ENCODE data around the gene HNRNPDL. TPM values are rescaled to one million over a fixed set of nuclear protein-coding genes. Genes with fewer than 3 reads are reported as not detected.

Gene HNRNPDL
- polyA plus RNA-seq, 3 donors, result 89.8 to 294 (median 112) TPM

DNA sequence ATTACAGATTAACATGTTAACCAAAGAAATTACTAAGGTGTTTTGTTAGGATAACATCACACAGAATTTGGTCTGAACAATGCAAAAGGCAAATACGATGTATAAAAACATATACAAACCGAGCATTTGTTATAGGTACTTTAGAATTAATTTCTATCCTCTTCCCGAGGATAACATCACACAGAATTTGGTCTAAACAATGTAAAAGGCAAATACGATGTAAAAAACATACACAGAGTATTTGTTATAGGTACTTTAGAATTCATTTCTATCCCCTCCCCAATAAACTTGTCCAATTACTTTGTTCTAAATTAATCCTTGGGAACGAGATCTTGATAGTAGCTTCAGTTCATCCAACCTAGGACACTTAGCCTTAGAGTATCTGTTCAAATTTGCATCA lies 7.6 kb downstream of the HNRNPDL start:
- no peak overlapping the region for H3K9ac ChIP-seq (ENCODE audit: insufficient read depth, low read length, poor library complexity, severe bottlenecking)
- peaks cover 45 to 57% of the 10 kb centered on the region in 2 donors for H3K36me3 ChIP-seq (replicated peaks in 1 of 2; ENCODE audit: control insufficient read depth in 1 of 2, insufficient read depth in 2 of 2, low read length in 2 of 2)
- DNase-seq, result no peak
- Mint-ChIP-seq H3K4me3 (no peak overlapping the region), H3K9me3 (no peaks in the 10 kb centered on the region), H3K27me3 (ENCODE audit: low read depth in 3 of 3) (peaks cover 0 to 3% (median 2%) of the 10 kb centered on the region in 3 donors), H3K27ac (no peak overlapping the region), H3K36me3 (peaks cover 48 to 50% of the 10 kb centered on the region in 2 donors), H3K4me1 (peaks cover 13% of the 10 kb centered on the region)
- H3K4me2 ChIP-seq (replicated peaks; ENCODE audit: extremely low read depth, low read length, poor library complexity, severe bottlenecking), result no peak overlapping the region
- H3K27ac ChIP-seq (ENCODE audit: low read depth in 1 of 2, low read length in 2 of 2), result no peak overlapping the region
- H4K20me1 ChIP-seq (ENCODE audit: insufficient read depth, low read length), result peaks cover 59% of the 10 kb centered on the region
- intact Hi-C loops (cut with micrococcal nuclease), result no loop called here
- peaks cover 29% of the 10 kb centered on the region for H3K79me2 ChIP-seq (ENCODE audit: insufficient read depth, low read length)
- TF ChIP-seq, protein P1, sequence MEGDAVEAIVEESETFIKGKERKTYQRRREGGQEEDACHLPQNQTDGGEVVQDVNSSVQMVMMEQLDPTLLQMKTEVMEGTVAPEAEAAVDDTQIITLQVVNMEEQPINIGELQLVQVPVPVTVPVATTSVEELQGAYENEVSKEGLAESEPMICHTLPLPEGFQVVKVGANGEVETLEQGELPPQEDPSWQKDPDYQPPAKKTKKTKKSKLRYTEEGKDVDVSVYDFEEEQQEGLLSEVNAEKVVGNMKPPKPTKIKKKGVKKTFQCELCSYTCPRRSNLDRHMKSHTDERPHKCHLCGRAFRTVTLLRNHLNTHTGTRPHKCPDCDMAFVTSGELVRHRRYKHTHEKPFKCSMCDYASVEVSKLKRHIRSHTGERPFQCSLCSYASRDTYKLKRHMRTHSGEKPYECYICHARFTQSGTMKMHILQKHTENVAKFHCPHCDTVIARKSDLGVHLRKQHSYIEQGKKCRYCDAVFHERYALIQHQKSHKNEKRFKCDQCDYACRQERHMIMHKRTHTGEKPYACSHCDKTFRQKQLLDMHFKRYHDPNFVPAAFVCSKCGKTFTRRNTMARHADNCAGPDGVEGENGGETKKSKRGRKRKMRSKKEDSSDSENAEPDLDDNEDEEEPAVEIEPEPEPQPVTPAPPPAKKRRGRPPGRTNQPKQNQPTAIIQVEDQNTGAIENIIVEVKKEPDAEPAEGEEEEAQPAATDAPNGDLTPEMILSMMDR (IDR thresholded peaks at IDR 0.05), result no peak
- H2AFZ ChIP-seq (ENCODE audit: insufficient read depth, low read depth, low read length, poor library complexity, severe bottlenecking), result no peak overlapping the region
- H3K4me3 ChIP-seq (replicated peaks in 1 of 3; ENCODE audit: low read depth in 2 of 3, low read length in 3 of 3), result no peak overlapping the region
- no peaks in the 10 kb centered on the region for H3K27me3 ChIP-seq (ENCODE audit: control insufficient read depth in 2 of 2, insufficient read depth in 2 of 2, low read length in 2 of 2)
- no CpG with 5 or more reads among the region's 5 CpGs for WGBS (ENCODE audit: insufficient coverage)
- no peaks in the 10 kb centered on the region for H3K9me3 ChIP-seq (replicated peaks in 1 of 2; ENCODE audit: control insufficient read depth in 1 of 2, insufficient read depth in 1 of 2, low read length in 2 of 2)
- H3K4me1 ChIP-seq (ENCODE audit: control insufficient read depth in 1 of 2, insufficient read depth in 2 of 2, low read length in 2 of 2), result peaks cover 3 to 16% of the 10 kb centered on the region in 2 donors

DNA sequence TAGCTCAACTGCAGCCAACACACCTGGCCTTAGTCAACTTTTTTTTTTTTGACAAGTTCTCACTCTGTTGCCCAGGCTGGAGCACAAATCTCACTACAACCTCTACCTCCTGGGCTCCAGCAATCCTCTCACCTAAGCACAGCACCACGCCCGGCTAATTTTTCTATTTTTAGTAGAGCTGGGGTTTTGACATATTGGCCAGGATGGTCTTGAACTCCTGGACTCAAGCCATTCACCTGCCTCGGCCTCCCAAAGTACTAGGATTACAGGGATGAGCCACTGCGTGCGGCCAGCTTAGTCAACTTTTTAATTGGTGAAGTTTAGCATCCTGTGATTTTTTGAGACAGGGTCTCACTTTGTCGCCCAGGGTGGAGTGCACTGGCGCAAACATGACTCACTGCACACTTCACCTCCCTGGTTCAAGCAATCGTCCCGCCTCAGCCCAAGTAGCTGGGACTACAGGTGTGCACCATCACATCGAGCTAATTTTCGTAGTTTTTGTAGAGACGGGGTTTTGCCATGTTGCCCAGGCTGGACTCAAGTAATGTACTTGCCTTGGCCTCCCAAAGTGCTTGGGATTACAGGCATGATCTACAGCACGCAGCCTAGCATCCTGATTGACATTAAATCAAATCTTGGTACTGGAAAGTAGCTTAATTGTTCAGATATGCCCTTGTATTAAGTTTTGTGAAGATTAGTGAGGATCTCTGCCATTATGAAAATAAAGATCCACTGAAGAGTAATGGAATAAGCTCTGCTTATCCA lies 8.3 kb downstream of the HNRNPDL start:
- Histone ChIP-seq H3K27me3 (ENCODE audit: control insufficient read depth in 2 of 2, insufficient read depth in 2 of 2, low read length in 2 of 2) (no peaks in the 10 kb centered on the region), H4K20me1 (ENCODE audit: insufficient read depth, low read length) (peaks cover 53% of the 10 kb centered on the region), H3K79me2 (ENCODE audit: insufficient read depth, low read length) (peaks cover 23% of the 10 kb centered on the region), H2AFZ (ENCODE audit: insufficient read depth, low read depth, low read length, poor library complexity, severe bottlenecking) (no peak overlapping the region), H3K27ac (ENCODE audit: low read depth in 1 of 2, low read length in 2 of 2) (no peak overlapping the region), H3K9ac (ENCODE audit: insufficient read depth, low read length, poor library complexity, severe bottlenecking) (no peak overlapping the region), H3K36me3 (replicated peaks in 1 of 2; ENCODE audit: control insufficient read depth in 1 of 2, insufficient read depth in 2 of 2, low read length in 2 of 2) (peaks cover 44 to 50% of the 10 kb centered on the region in 2 donors), H3K4me2 (replicated peaks; ENCODE audit: extremely low read depth, low read length, poor library complexity, severe bottlenecking) (no peak overlapping the region), H3K4me1 (ENCODE audit: control insufficient read depth in 1 of 2, insufficient read depth in 2 of 2, low read length in 2 of 2) (peaks cover 0 to 10% of the 10 kb centered on the region in 2 donors), H3K9me3 (replicated peaks in 1 of 2; ENCODE audit: control insufficient read depth in 1 of 2, insufficient read depth in 1 of 2, low read length in 2 of 2) (no peaks in the 10 kb centered on the region), H3K4me3 (replicated peaks in 1 of 3; ENCODE audit: low read depth in 2 of 3, low read length in 3 of 3) (no peak overlapping the region)
- H3K9me3 Mint-ChIP-seq, result no peaks in the 10 kb centered on the region
- 96% methylated on average over 9 of the region's 13 CpGs for WGBS (ENCODE audit: insufficient coverage)
- H3K36me3 Mint-ChIP-seq, result peaks cover 41 to 44% of the 10 kb centered on the region in 2 donors
- TF ChIP-seq, protein P1 (IDR thresholded peaks at IDR 0.05), result no peak
- peaks cover 7% of the 10 kb centered on the region for H3K4me1 Mint-ChIP-seq
- H3K4me3 Mint-ChIP-seq, result no peak overlapping the region
- H3K27ac Mint-ChIP-seq, result no peak overlapping the region
- intact Hi-C loops (cut with micrococcal nuclease), result no loop called here
- peaks cover 2 to 7% (median 3%) of the 10 kb centered on the region in 3 donors for H3K27me3 Mint-ChIP-seq (ENCODE audit: low read depth in 3 of 3)
- no peak for DNase-seq
